IMR-90 (cell line): ENCODE measurements around the gene CACYBP. TPM values are rescaled to one million over a fixed set of nuclear protein-coding genes. Genes with fewer than 3 reads are reported as not detected.

ENCODE experiments used
- ATAC-seq: fragments of 200-7000 bp; cut with Tn5 transposase; 2 replicates; pipeline ENCODE4 v1.9.1; 2020; ENCODE audit warnings: low read depth, mild to moderate bottlenecking, moderate library complexity
- BruUV-seq: library from RNA; stranded (reverse); fragments of 400-500 nt; replicated peaks from 2 replicates; lab custom pipeline; 2021; lab: Mats Ljungman, UMichigan
- CTCF ChIA-PET: fragments of 300-600 bp; formaldehyde crosslinking; extraction: SDS; loops from one replicate; lab custom pipeline; 2021; ENCODE audit warnings: antibody characterized with exemption; lab: Yijun Ruan, JAX
- POLR2A ChIA-PET: fragments of 300-600 bp; sonication (Branson Sonifier 250); formaldehyde crosslinking; loops from one replicate; lab custom pipeline; 2022; ENCODE audit warnings: antibody characterized with exemption; ENCODE audit not compliant: unreplicated experiment; lab: Charles Lee
- DNase-seq: peaks from one replicate; pipeline ENCODE4 v3.0.0; 2013
- H2AFZ ChIP-seq: replicated peaks from 2 replicates; pipeline ENCODE3; 2013; ENCODE audit warnings: low read length, mild to moderate bottlenecking; ENCODE audit not compliant: poor library complexity
- H2AK5ac ChIP-seq: 2 replicates; pipeline ENCODE4 v1.6.1; 2013; ENCODE audit warnings: low read depth, low read length, inconsistent platforms
- H2AK9ac ChIP-seq: replicated peaks from 2 replicates; pipeline ENCODE3; 2013; ENCODE audit warnings: mild to moderate bottlenecking, low read depth, low read length, moderate library complexity; ENCODE audit not compliant: poor library complexity
- H2BK120ac ChIP-seq: 2 replicates; pipeline ENCODE4 v1.6.1; 2013; ENCODE audit warnings: low read depth, low read length, inconsistent platforms
- H2BK15ac ChIP-seq: 3 replicates; pipeline ENCODE4 v1.6.1; 2013; ENCODE audit warnings: low read depth, low read length, inconsistent platforms
- H2BK20ac ChIP-seq: 2 replicates; pipeline ENCODE4 v1.6.1; 2013; ENCODE audit warnings: low read depth, mild to moderate bottlenecking, inconsistent platforms, low read length, moderate library complexity
- H2BK5ac ChIP-seq: 2 replicates; pipeline ENCODE4 v1.6.1; 2013; ENCODE audit warnings: mild to moderate bottlenecking, low read depth, low read length, inconsistent platforms; ENCODE audit not compliant: poor library complexity, severe bottlenecking
- H3K14ac ChIP-seq: replicated peaks from 2 replicates; pipeline ENCODE4 v1.6.1; 2013; ENCODE audit warnings: low read depth, low read length, inconsistent platforms
- H3K18ac ChIP-seq: 2 replicates; pipeline ENCODE4 v1.6.1; 2013; ENCODE audit warnings: low read depth, low read length, control low read depth
- H3K23ac ChIP-seq: 2 replicates; pipeline ENCODE4 v1.6.1; 2013; ENCODE audit warnings: low read depth, low read length, inconsistent platforms
- H3K27ac ChIP-seq: 2 replicates; pipeline ENCODE4 v1.5.1; 2013; ENCODE audit warnings: mild to moderate bottlenecking, control low read depth, low read length; ENCODE audit not compliant: insufficient read depth
- H3K27me3 ChIP-seq: 2 replicates; pipeline ENCODE4 v1.6.1; 2013; ENCODE audit warnings: low read length; ENCODE audit not compliant: control insufficient read depth, insufficient read depth
- H3K36me3 ChIP-seq: 2 replicates; pipeline ENCODE4 v1.6.1; 2013; ENCODE audit warnings: low read length, mixed read lengths; ENCODE audit not compliant: control insufficient read depth, insufficient read depth
- H3K4ac ChIP-seq: 2 replicates; pipeline ENCODE4 v1.6.1; 2013; ENCODE audit warnings: low read depth, low read length, inconsistent platforms
- H3K4me1 ChIP-seq: 2 replicates; pipeline ENCODE4 v1.6.1; 2013; ENCODE audit warnings: low read length, mixed read lengths; ENCODE audit not compliant: control insufficient read depth, insufficient read depth
- H3K4me2 ChIP-seq: 2 replicates; pipeline ENCODE4 v1.6.1; 2013; ENCODE audit warnings: low read depth, mild to moderate bottlenecking, control low read depth, low read length, moderate library complexity
- H3K4me3 ChIP-seq: 2 replicates; pipeline ENCODE4 v1.5.1; 2013; ENCODE audit warnings: low read depth, mild to moderate bottlenecking, control low read depth, low read length, moderate library complexity; ENCODE audit not compliant: insufficient read depth
- H3K56ac ChIP-seq: 2 replicates; pipeline ENCODE4 v1.6.1; 2013; ENCODE audit warnings: low read length, inconsistent platforms; ENCODE audit not compliant: insufficient read depth; ENCODE audit errors: extremely low read depth
- H3K79me1 ChIP-seq, 2 experiments: 2 replicates each; pipeline ENCODE4 v1.6.1; 2013; ENCODE audit warnings: low read length in 2 of 2, inconsistent platforms in 1 of 2, low read depth in 1 of 2
- H3K9ac ChIP-seq: 2 replicates; pipeline ENCODE4 v1.6.1; 2013; ENCODE audit warnings: low read depth, low read length, control low read depth
- H3K9me1 ChIP-seq: 2 replicates; pipeline ENCODE4 v1.6.1; 2013; ENCODE audit warnings: low read length, inconsistent platforms; ENCODE audit not compliant: insufficient read depth
- H3K9me3 ChIP-seq: 2 replicates; pipeline ENCODE4 v1.6.1; 2013; ENCODE audit warnings: low read length; ENCODE audit not compliant: control insufficient read depth, insufficient read depth
- H4K20me1 ChIP-seq: 2 replicates; pipeline ENCODE4 v1.6.1; 2013; ENCODE audit warnings: low read length, inconsistent platforms; ENCODE audit not compliant: insufficient read depth
- H4K5ac ChIP-seq: 2 replicates; pipeline ENCODE4 v1.6.1; 2013; ENCODE audit warnings: mild to moderate bottlenecking, low read depth, low read length, control low read depth
- H4K8ac ChIP-seq, 2 experiments: 2 replicates each; pipeline ENCODE4 v1.6.1; 2013; ENCODE audit warnings: low read depth in 2 of 2, low read length in 2 of 2, control low read depth in 1 of 2, inconsistent platforms in 1 of 2
- H4K91ac ChIP-seq: 2 replicates; pipeline ENCODE4 v1.6.1; 2013; ENCODE audit warnings: low read depth, low read length, inconsistent platforms; ENCODE audit not compliant: insufficient read depth
- BHLHE40 ChIP-seq: fragments of 150-350 bp; IDR thresholded peaks from 2 replicates; pipeline ENCODE4 v1.6.1; 2016; ENCODE audit warnings: mild to moderate bottlenecking, low read depth, low read length
- CEBPB ChIP-seq: IDR thresholded peaks from 2 replicates; pipeline ENCODE4 v1.6.1; 2012; ENCODE audit warnings: low read depth, low read length, improper control_type of control experiment
- ELK1 ChIP-seq: fragments of 150-350 bp; IDR thresholded peaks from 2 replicates; pipeline ENCODE4 v1.6.1; 2016; ENCODE audit warnings: low read depth, mild to moderate bottlenecking, low read length, moderate library complexity, borderline replicate concordance
- MAFK ChIP-seq: IDR thresholded peaks from 2 replicates; pipeline ENCODE4 v1.6.1; 2012; ENCODE audit warnings: low read depth, low read length, improper control_type of control experiment
- MAZ ChIP-seq: IDR thresholded peaks from 2 replicates; pipeline ENCODE4 v1.6.1; 2012; ENCODE audit warnings: low read depth, mild to moderate bottlenecking, low read length, improper control_type of control experiment, moderate library complexity, borderline replicate concordance
- MXI1 ChIP-seq: IDR thresholded peaks from 2 replicates; pipeline ENCODE4 v1.6.1; 2012; ENCODE audit warnings: low read depth, mild to moderate bottlenecking, low read length, moderate library complexity, borderline replicate concordance
- NFE2L2 ChIP-seq: fragments of 150-350 bp; IDR thresholded peaks from 2 replicates; pipeline ENCODE4 v1.6.1; 2016; ENCODE audit warnings: low read depth, mild to moderate bottlenecking, low read length
- POLR2A ChIP-seq: IDR thresholded peaks from 2 replicates; pipeline ENCODE4 v1.6.1; 2012; ENCODE audit warnings: mild to moderate bottlenecking, low read depth, low read length
- RCOR1 ChIP-seq: IDR thresholded peaks from 2 replicates; pipeline ENCODE4 v1.6.1; 2012; ENCODE audit warnings: mild to moderate bottlenecking, low read length, improper control_type of control experiment; ENCODE audit not compliant: insufficient replicate concordance
- RFX5 ChIP-seq: IDR thresholded peaks from 2 replicates; pipeline ENCODE4 v1.8.0; 2012; ENCODE audit warnings: low read depth, mild to moderate bottlenecking, low read length, moderate library complexity
- SMC3 ChIP-seq: fragments of 150-350 bp; IDR thresholded peaks from 2 replicates; pipeline ENCODE4 v1.6.1; 2016; ENCODE audit warnings: low read depth, mild to moderate bottlenecking, antibody characterized with exemption, low read length, moderate library complexity
- USF2 ChIP-seq: fragments of 150-350 bp; IDR thresholded peaks from 2 replicates; pipeline ENCODE4 v1.6.1; 2017; ENCODE audit warnings: mild to moderate bottlenecking, antibody characterized with exemption, low read length, low read depth
- WGBS, 2 experiments: methylation state at CpG; one replicate each; pipeline versions ENCODE4 v1.1.5 to v1.1.7; 2013; ENCODE audit warnings: missing lambda C conversion rate in 2 of 2; ENCODE audit not compliant: insufficient read length in 1 of 2; ENCODE audit errors: extremely low coverage in 2 of 2; 5-methylcytosine and 5-hydroxymethylcytosine counted together
- dilution Hi-C: fragments of 300-500 bp; cut with HindIII; formaldehyde crosslinking; loops from one replicate; pipeline ENCODE4 v1.14.3; 2018; ENCODE audit warnings: low sequenced_read_pairs; ENCODE audit not compliant: unreplicated experiment
- in situ Hi-C: fragments of 300-500 bp; cut with MboI; formaldehyde crosslinking; loops from 3 replicates; pipeline ENCODE4 v1.14.3; 2019; ENCODE audit warnings: low sequenced_read_pairs, inconsistent platforms, mixed read lengths
- intact Hi-C: fragments of 100-400 bp; cut with micrococcal nuclease; formaldehyde crosslinking; loops from 2 replicates; pipeline ENCODE4 v1.10.0; 2022
- polyA plus RNA-seq, 3 experiments: library from polyadenylated mRNA; depleted of rRNA; stranded (reverse); fragments of >200 nt; gene quantifications; 2 replicates each; pipeline ENCODE4 v1.2.3, GENCODE V29; 2012; ENCODE audit warnings: low replicate concordance in 1 of 3
- total RNA-seq: library from RNA; depleted of rRNA; stranded (reverse); fragments of >200 nt; gene quantifications from 2 replicates; pipeline ENCODE4 v1.2.3, GENCODE V29; 2012

The CACYBP gene
- total and polyA plus RNA-seq, 2 of the 4 experiments (the other 2 are of a cell fraction), result 61.8 to 62.8 TPM

DNA sequence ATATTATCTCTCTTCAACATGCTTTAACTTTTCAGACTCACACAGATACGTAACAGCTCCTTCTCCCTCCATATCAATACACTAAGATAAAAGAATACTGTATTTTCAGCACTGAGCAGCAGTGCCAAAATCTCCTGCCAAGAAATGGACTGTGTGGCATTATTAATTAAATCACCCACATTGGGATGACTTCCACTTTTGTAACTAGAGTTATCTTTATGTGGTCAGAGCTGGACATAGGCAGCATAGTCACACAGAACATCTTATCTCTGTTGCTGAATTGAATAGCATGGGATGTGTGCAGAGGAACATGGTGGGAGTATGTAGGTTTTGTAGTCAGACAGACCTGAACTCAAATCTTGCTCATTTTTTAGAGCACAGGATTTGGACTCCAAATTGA, 41.4 kb upstream of the CACYBP start:
- H4K20me1 ChIP-seq, result no peaks in the 10 kb centered on the region
- ChIA-PET POLR2A (no interaction called here), CTCF (no interaction called here)
- no peak overlapping the region for H4K5ac ChIP-seq
- H4K8ac ChIP-seq, result no peak overlapping the region
- H3K27me3 ChIP-seq, result no peaks in the 10 kb centered on the region
- H2BK5ac ChIP-seq, result no peak overlapping the region
- H2AK9ac ChIP-seq, result no peak overlapping the region
- no TSS peak for BruUV-seq
- no peaks in the 10 kb centered on the region for H3K4me1 ChIP-seq
- H4K91ac ChIP-seq, result no peak overlapping the region
- ATAC-seq (no peak), DNase-seq (no peak)
- H3K9me1 ChIP-seq, result no peaks in the 10 kb centered on the region
- H3K14ac ChIP-seq, result no peak overlapping the region
- H3K18ac ChIP-seq, result no peak overlapping the region
- no peak overlapping the region for H3K9ac ChIP-seq
- H2AFZ ChIP-seq, result no peak overlapping the region
- no peaks in the 10 kb centered on the region for H3K9me3 ChIP-seq
- H3K36me3 ChIP-seq, result no peaks in the 10 kb centered on the region
- no peak overlapping the region for H3K23ac ChIP-seq
- no peak overlapping the region for H2BK20ac ChIP-seq
- H2BK120ac ChIP-seq, result no peak overlapping the region
- H2AK5ac ChIP-seq, result no peak overlapping the region
- H2BK15ac ChIP-seq, result no peak overlapping the region
- TF ChIP-seq RFX5 (no peak), MAZ (no peak), NFE2L2 (no peak), RCOR1 (no peak), BHLHE40 (no peak), USF2 (no peak), MXI1 (no peak), ELK1 (no peak), SMC3 (no peak), CEBPB (no peak), POLR2A (no peak), MAFK (no peak)
- no peak overlapping the region for H3K4me2 ChIP-seq
- no peak overlapping the region for H3K4ac ChIP-seq
- in situ Hi-C loops (no loop called here), intact Hi-C loops (no loop called here), dilution Hi-C loops (no loop called here)
- no peak overlapping the region for H3K4me3 ChIP-seq
- no CpG with 5 or more reads among the region's 1 CpG for WGBS, 2 experiments
- no peaks in the 10 kb centered on the region for H3K79me1 ChIP-seq
- no peak overlapping the region for H3K56ac ChIP-seq
- no peak overlapping the region for H3K27ac ChIP-seq
